CD4-positive, alpha-beta memory T cell (primary cell): ENCODE measurements around the gene CGGBP1. TPM values are rescaled to one million over a fixed set of nuclear protein-coding genes. Genes with fewer than 3 reads are reported as not detected.
A peak's percentile ranks its signal among the peaks of the same experiment; 100 is the strongest.

ENCODE experiments used
- CTCF ChIA-PET: fragments of 350-600 bp; sonication (Branson Sonifier 250); formaldehyde crosslinking; loops from one replicate; lab custom pipeline; 2021; ENCODE audit warnings: inconsistent platforms; ENCODE audit not compliant: partially characterized antibody; lab: Charles Lee
- POLR2A ChIA-PET: fragments of 350-600 bp; sonication (Branson Sonifier 250); formaldehyde crosslinking; loops from one replicate; lab custom pipeline; 2021; ENCODE audit not compliant: partially characterized antibody; lab: Charles Lee
- DNase-seq, 5 donors: peaks; one replicate each; pipeline versions ENCODE4 v3.0.0 to v3.0.0-alpha.2; 2020 to 2022; ENCODE audit warnings: mixed read lengths in 1 of 5
- H3K27ac ChIP-seq: one replicate; pipeline ENCODE4 v1.7.0; 2013; ENCODE audit warnings: low read depth, low read length
- H3K27me3 ChIP-seq: 2 replicates; pipeline ENCODE4 v1.7.0; 2013; ENCODE audit warnings: mild to moderate bottlenecking, low read length, moderate library complexity; ENCODE audit not compliant: insufficient read depth
- H3K36me3 ChIP-seq: 2 replicates; pipeline ENCODE4 v1.7.0; 2013; ENCODE audit warnings: mild to moderate bottlenecking, low read length, moderate library complexity; ENCODE audit not compliant: insufficient read depth
- H3K4me1 ChIP-seq: 2 replicates; pipeline ENCODE4 v1.7.0; 2013; ENCODE audit warnings: mild to moderate bottlenecking, low read length, moderate library complexity; ENCODE audit not compliant: insufficient read depth
- H3K4me3 ChIP-seq, 2 donors: one replicate each; pipeline ENCODE4 v1.7.0; 2013; ENCODE audit warnings: low read length in 2 of 2, mild to moderate bottlenecking in 1 of 2
- H3K9me3 ChIP-seq, 2 donors: one replicate each; pipeline ENCODE4 v1.7.0; 2013; ENCODE audit warnings: low read length in 2 of 2, control low read depth in 1 of 2; ENCODE audit not compliant: control insufficient read depth in 1 of 2
- H3K27ac Mint-ChIP-seq, 7 donors: one replicate each; pipeline ENCODE4 v1.8.0; 2020 to 2021; ENCODE audit warnings: mixed read lengths in 7 of 7, mild to moderate bottlenecking in 6 of 7, inconsistent platforms in 3 of 7, moderate library complexity in 3 of 7
- H3K27me3 Mint-ChIP-seq, 2 donors: one replicate each; pipeline ENCODE4 v1.8.0; 2020 to 2021; ENCODE audit warnings: mixed read lengths in 2 of 2
- H3K36me3 Mint-ChIP-seq, 2 donors: one replicate each; pipeline ENCODE4 v1.8.0; 2020 to 2021; ENCODE audit warnings: mixed read lengths in 2 of 2, inconsistent platforms in 1 of 2, mild to moderate bottlenecking in 1 of 2
- H3K4me1 Mint-ChIP-seq, 4 donors: one replicate each; pipeline ENCODE4 v1.8.0; 2020 to 2021; ENCODE audit warnings: mixed read lengths in 4 of 4, mild to moderate bottlenecking in 1 of 4
- H3K4me3 Mint-ChIP-seq, 8 donors: one replicate each; pipeline ENCODE4 v1.8.0; 2020 to 2021; ENCODE audit warnings: mixed read lengths in 8 of 8, mild to moderate bottlenecking in 7 of 8, moderate library complexity in 6 of 8, inconsistent platforms in 3 of 8
- H3K9me3 Mint-ChIP-seq, 8 donors: one replicate each; pipeline ENCODE4 v1.8.0; 2020 to 2021; ENCODE audit warnings: mixed read lengths in 8 of 8, mild to moderate bottlenecking in 5 of 8, inconsistent platforms in 3 of 8, moderate library complexity in 1 of 8
- intact Hi-C: fragments of 100-400 bp; cut with micrococcal nuclease; formaldehyde crosslinking; loops from one replicate; pipeline ENCODE4 v1.15.1; 2023
- polyA plus RNA-seq, 2 donors: library from polyadenylated mRNA; unstranded; fragments of 300-500 nt; fragmentation: Illumina TruSeq; gene quantifications; one replicate each; pipeline ENCODE4 v1.2.3, GENCODE V29; 2021
- total RNA-seq, 2 experiments: library from RNA; stranded (reverse); gene quantifications; one replicate each; pipeline ENCODE4 v1.2.3, GENCODE V29; 2021

Gene CGGBP1
- total and polyA plus RNA-seq, 4 experiments from 2014 or later = 94.2 to 159 (median 123) TPM

DNA sequence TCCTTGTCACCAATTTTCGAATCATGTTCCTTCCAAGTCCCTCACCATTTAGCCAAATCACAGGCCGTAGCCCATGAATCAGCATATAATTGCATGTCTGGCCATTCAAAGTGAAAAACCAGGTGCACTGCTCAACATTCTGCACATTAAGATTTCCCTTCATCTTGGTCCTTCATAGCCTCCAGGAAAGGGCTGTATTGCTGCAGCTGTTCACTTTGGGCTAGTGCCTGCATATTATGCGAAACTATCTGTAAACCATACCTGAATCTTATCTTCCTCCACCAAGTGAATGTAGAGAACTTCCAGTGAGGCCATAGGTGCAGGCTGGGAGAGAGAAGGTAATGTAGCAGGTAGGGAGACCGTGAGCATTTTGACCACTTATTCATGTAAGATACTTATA lies 18.3 kb downstream of the CGGBP1 start:
- no peaks in the 10 kb centered on the region for H3K9me3 Mint-ChIP-seq
- CTCF ChIA-PET = no interaction called here

DNA sequence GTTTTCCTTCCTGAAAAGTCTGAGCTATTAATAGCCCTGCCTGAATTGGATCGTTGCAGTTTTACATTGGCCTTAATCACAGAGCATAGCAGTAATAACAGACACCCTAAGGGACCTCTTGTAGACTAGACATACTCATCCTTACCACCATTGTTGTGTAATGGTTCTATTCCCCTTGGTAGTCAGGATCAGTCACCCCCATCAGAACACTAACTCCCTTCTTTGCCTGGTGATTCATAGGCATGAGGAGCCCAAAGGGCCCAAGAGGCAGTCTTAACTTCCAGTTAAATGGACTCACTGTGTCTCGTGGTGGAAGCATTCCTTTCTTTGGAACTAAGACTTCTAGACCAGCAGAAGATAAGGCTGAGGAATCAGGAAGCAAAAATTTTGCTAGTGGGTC lies 20.2 kb downstream of the CGGBP1 start:
- H3K4me3 Mint-ChIP-seq = no peak overlapping the region
- Histone ChIP-seq H3K9me3 (no peaks in the 10 kb centered on the region), H3K27me3 (no peaks in the 10 kb centered on the region), H3K4me3 (no peak overlapping the region), H3K36me3 (no peaks in the 10 kb centered on the region), H3K27ac (no peak overlapping the region), H3K4me1 (no peaks in the 10 kb centered on the region)
- no peak overlapping the region for H3K27ac Mint-ChIP-seq
- H3K36me3 Mint-ChIP-seq = no peaks in the 10 kb centered on the region
- ChIA-PET POLR2A (no interaction called here), CTCF (no interaction called here)
- intact Hi-C loops = no loop called here
- DNase-seq = no peak
- H3K9me3 Mint-ChIP-seq = no peaks in the 10 kb centered on the region
- H3K27me3 Mint-ChIP-seq = peaks cover 0 to 1% of the 10 kb centered on the region in 2 donors
- peaks cover 3 to 10% (median 5%) of the 10 kb centered on the region in 4 donors for H3K4me1 Mint-ChIP-seq

More for the DNA sequence above, 18.3 kb downstream of the CGGBP1 start:
- no peaks in the 10 kb centered on the region for H3K4me1 ChIP-seq
- H3K9me3 ChIP-seq = no peaks in the 10 kb centered on the region
- H3K27me3 ChIP-seq = no peaks in the 10 kb centered on the region
- POLR2A ChIA-PET = interaction anchor here (0.6 kb wide), 1 partner anchor 18 kb away, joined by 3 read pairs; no protein-coding TSS in a partner anchor
- peak overlapping the region in 1 of 8 donors; percentile 21 for H3K4me3 Mint-ChIP-seq
- intact Hi-C loops = no loop called here
- no peak for DNase-seq
- no peak overlapping the region for H3K27ac Mint-ChIP-seq
- H3K4me3 ChIP-seq = no peak overlapping the region
- no peak overlapping the region for H3K27ac ChIP-seq
- H3K4me1 Mint-ChIP-seq = peaks cover 3 to 5% (median 4%) of the 10 kb centered on the region in 4 donors
- no peaks in the 10 kb centered on the region for H3K36me3 ChIP-seq
- H3K36me3 Mint-ChIP-seq = no peaks in the 10 kb centered on the region
- peaks cover 0 to 1% of the 10 kb centered on the region in 2 donors for H3K27me3 Mint-ChIP-seq

DNA sequence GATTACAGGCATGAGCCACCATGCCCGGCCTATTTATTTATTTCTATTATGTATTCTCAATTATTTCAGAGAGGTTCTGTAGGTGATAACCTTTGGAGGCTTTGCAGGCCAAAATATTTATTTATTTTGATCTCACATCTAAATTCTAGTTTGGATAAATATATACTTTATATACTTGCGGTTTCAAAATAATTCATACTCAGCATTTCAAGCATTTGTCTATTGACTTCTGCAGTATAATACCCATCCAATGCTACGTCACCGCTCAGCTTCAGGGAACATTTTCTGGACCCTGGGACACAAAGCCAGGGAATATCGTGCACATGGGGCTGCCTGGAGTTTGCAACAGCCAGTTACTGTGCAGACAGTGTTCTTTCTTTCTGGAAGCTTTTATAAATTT lies 22.6 kb downstream of the CGGBP1 start:
- DNase-seq = no peak
- Mint-ChIP-seq H3K27me3 (peaks cover 0 to 1% of the 10 kb centered on the region in 2 donors), H3K4me1 (peaks cover 13 to 28% (median 22%) of the 10 kb centered on the region in 4 donors), H3K9me3 (peaks cover 0 to 2% (median 0%) of the 10 kb centered on the region in 8 donors), H3K4me3 (no peak overlapping the region), H3K27ac (no peak overlapping the region), H3K36me3 (no peaks in the 10 kb centered on the region)
- H3K4me3 ChIP-seq = no peak overlapping the region
- ChIA-PET POLR2A (no interaction called here), CTCF (interaction anchor here (1.0 kb wide), 1 partner anchor 685 kb away, joined by 3 read pairs; no protein-coding TSS in a partner anchor)
- no peaks in the 10 kb centered on the region for H3K9me3 ChIP-seq
- H3K27ac ChIP-seq = no peak overlapping the region
- H3K27me3 ChIP-seq = no peaks in the 10 kb centered on the region
- intact Hi-C loops = no loop called here
- peaks cover 10% of the 10 kb centered on the region for H3K4me1 ChIP-seq
- H3K36me3 ChIP-seq = no peaks in the 10 kb centered on the region

DNA sequence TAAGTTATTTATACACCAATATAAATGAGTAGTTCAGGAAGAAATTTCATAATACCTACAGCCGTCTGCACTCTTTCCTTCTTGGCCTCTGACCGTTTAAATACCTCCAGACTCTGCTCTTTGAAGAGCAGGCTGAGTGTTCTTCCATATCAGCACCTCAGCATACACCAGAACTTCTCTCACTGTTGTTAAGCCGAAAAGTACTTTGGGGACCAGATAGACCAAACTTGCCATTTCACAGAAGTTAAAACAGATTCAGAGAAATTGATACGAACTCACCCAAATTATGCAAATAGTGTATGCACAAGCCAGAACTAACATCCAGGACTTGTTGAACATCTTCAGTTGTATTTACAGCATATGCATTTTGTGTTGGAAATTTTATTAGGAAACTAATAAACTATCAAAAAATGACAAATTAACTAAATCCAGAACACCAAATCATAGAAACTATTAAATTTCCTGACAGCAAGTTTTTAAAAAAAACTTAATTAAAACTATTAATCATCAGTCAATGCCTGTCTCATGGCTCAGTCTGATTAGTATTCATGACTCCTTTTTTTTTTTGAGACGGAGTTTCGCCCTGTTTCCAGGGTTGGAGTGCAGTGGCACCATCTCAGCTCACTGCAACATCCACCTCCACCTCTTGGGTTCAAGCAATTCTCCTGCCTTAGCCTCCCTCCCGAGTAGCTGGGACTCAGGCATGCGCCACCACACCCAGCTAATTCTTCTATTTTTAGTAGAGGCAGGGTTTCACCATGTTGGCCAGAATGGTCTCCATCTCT lies 24.1 kb downstream of the CGGBP1 start:
- no peak for DNase-seq
- Mint-ChIP-seq H3K27me3 (peaks cover 0 to 1% of the 10 kb centered on the region in 2 donors), H3K4me3 (no peak overlapping the region), H3K36me3 (no peaks in the 10 kb centered on the region), H3K4me1 (peaks cover 17 to 37% (median 27%) of the 10 kb centered on the region in 4 donors), H3K9me3 (peaks cover 0 to 2% (median 0%) of the 10 kb centered on the region in 8 donors), H3K27ac (no peak overlapping the region)
- ChIA-PET CTCF (interaction anchor here (1.4 to 1.7 kb wide), 2 partner anchors 30 to 115 kb away, joined by 3 to 4 read pairs; partner anchors contain the start of gene C3orf38), POLR2A (interaction anchor here (1.5 kb wide), 1 partner anchor 24 kb away, joined by 4 read pairs; the partner anchor contains the start of gene CGGBP1)
- intact Hi-C loops = no loop called here
- peaks cover 19% of the 10 kb centered on the region for H3K4me1 ChIP-seq
- H3K9me3 ChIP-seq = no peaks in the 10 kb centered on the region
- no peaks in the 10 kb centered on the region for H3K36me3 ChIP-seq
- no peaks in the 10 kb centered on the region for H3K27me3 ChIP-seq
- no peak overlapping the region for H3K27ac ChIP-seq
- H3K4me3 ChIP-seq = no peak overlapping the region

DNA sequence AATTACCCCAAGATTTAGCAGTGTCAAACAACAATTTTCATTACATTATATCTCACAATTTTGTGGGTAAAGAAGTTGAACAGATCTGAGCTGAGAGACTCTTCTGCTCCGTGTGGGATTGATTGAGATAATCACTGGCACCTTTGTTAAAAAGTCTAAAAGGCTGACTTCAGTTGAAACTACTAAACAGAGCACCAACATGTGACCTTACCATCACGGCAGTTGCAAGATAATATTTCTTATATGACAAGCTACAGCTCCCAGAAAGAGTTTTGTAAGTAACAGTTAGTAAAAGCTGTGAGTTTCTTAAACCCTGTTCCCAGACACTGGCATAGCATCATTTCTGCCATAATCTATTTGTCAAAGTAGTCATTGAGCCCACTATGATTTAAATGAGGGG lies 25.0 kb downstream of the CGGBP1 start:
- no peak overlapping the region for H3K4me3 ChIP-seq
- no peaks in the 10 kb centered on the region for H3K9me3 ChIP-seq
- H3K4me3 Mint-ChIP-seq = peak overlapping the region in 2 of 8 donors; percentile 8 to 32
- H3K4me1 ChIP-seq = peaks cover 19% of the 10 kb centered on the region
- no peaks in the 10 kb centered on the region for H3K27me3 ChIP-seq
- intact Hi-C loops = no loop called here
- H3K27ac Mint-ChIP-seq = peak overlapping the region in 3 of 7 donors; percentile 38 to 50 (median 41)
- H3K4me1 Mint-ChIP-seq = peaks cover 22 to 41% (median 32%) of the 10 kb centered on the region in 4 donors
- H3K9me3 Mint-ChIP-seq = peaks cover 0 to 2% (median 0%) of the 10 kb centered on the region in 8 donors
- ChIA-PET POLR2A (interaction anchor here (1.5 kb wide), 1 partner anchor 25 kb away, joined by 4 read pairs; the partner anchor contains the start of gene CGGBP1), CTCF (interaction anchor here (1.4 to 1.7 kb wide), 2 partner anchors 29 to 116 kb away, joined by 3 to 4 read pairs; partner anchors contain the start of gene C3orf38)
- no peaks in the 10 kb centered on the region for H3K27me3 Mint-ChIP-seq
- H3K27ac ChIP-seq = no peak overlapping the region
- H3K36me3 ChIP-seq = no peaks in the 10 kb centered on the region
- no peak for DNase-seq
- H3K36me3 Mint-ChIP-seq = no peaks in the 10 kb centered on the region

DNA sequence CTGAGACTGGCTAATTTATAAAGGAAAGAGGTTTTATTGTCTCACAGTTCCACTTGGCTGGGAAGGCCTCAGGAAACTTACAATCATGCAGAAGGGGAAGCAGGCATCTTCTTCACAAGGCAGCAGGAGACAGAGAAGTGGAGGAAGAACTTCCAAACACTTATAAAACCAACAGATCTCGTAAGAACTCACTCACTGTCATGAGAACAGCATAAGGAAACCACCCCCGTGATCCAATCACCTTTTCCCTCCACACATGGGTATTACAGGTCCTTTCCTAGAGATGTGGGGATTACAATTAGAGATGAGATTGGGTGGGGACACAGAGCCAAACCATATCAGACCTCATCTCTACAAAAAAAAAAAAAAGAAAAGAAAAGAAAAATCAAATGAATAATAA lies 25.7 kb downstream of the CGGBP1 start:
- no peaks in the 10 kb centered on the region for H3K27me3 ChIP-seq
- Mint-ChIP-seq H3K9me3 (peaks cover 0 to 2% (median 0%) of the 10 kb centered on the region in 8 donors), H3K4me3 (peak overlapping the region in 1 of 8 donors; percentile 27), H3K4me1 (peaks cover 22 to 41% (median 32%) of the 10 kb centered on the region in 4 donors), H3K27ac (peak overlapping the region in 4 of 7 donors; percentile 35 to 87 (median 82)), H3K27me3 (no peaks in the 10 kb centered on the region), H3K36me3 (no peaks in the 10 kb centered on the region)
- H3K4me1 ChIP-seq = peaks cover 19% of the 10 kb centered on the region
- ChIA-PET POLR2A (interaction anchor here (1.5 to 2.6 kb wide), 3 partner anchors 25 to 117 kb away, joined by 4 to 55 read pairs (median 21); partner anchors contain the start of genes C3orf38, CGGBP1 and ZNF654), CTCF (no interaction called here)
- H3K36me3 ChIP-seq = no peaks in the 10 kb centered on the region
- no peak for DNase-seq
- no peak overlapping the region for H3K4me3 ChIP-seq
- H3K27ac ChIP-seq = no peak overlapping the region
- no peaks in the 10 kb centered on the region for H3K9me3 ChIP-seq
- intact Hi-C loops = no loop called here

DNA sequence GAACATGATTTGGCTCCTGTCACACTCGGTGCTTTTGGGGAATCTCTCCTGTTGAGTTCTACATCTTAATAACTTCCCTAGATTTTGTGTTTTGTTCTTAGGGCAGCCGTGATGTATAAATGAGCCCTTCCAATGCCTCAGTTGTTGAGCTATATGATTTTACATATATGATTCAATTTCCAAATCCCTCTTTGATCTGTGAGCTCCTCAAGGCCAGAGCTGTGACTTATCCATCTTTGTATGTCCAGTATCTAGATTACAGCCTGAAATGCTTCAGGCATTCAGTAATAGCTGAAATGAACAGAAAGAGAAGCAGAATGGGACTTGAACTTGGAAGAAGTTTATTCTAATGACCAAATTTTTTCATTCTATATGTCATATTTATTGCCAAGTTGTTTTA lies 26.6 kb downstream of the CGGBP1 start:
- Histone ChIP-seq H3K27me3 (no peaks in the 10 kb centered on the region), H3K4me1 (peaks cover 19% of the 10 kb centered on the region), H3K36me3 (no peaks in the 10 kb centered on the region), H3K27ac (peak overlapping the region; percentile 61), H3K4me3 (peak overlapping the region; percentile 52 to 54), H3K9me3 (no peaks in the 10 kb centered on the region)
- no peaks in the 10 kb centered on the region for H3K27me3 Mint-ChIP-seq
- no peaks in the 10 kb centered on the region for H3K36me3 Mint-ChIP-seq
- intact Hi-C loops = no loop called here
- H3K27ac Mint-ChIP-seq = peak overlapping the region; percentile 80 to 98 (median 96)
- DNase-seq = no peak
- POLR2A ChIA-PET = interaction anchor here (0.8 to 2.6 kb wide), 4 partner anchors 27 to 118 kb away, joined by 3 to 55 read pairs (median 12); partner anchors contain the start of genes C3orf38, CGGBP1 and ZNF654
- peaks cover 0 to 4% (median 0%) of the 10 kb centered on the region in 8 donors for H3K9me3 Mint-ChIP-seq
- H3K4me1 Mint-ChIP-seq = peaks cover 22 to 41% (median 32%) of the 10 kb centered on the region in 4 donors
- peak overlapping the region; percentile 78 to 92 (median 90) for H3K4me3 Mint-ChIP-seq
- CTCF ChIA-PET = interaction anchor here (0.9 to 1.2 kb wide), 3 partner anchors 26 to 733 kb away, joined by 3 to 5 read pairs (median 4); partner anchors contain the start of gene CGGBP1
